CD8-positive, alpha-beta memory T cell (primary cell): Measurements from ENCODE around the gene FKBP1A. TPM values are rescaled to one million over a fixed set of nuclear protein-coding genes. Genes with fewer than 3 reads are reported as not detected.

Experiments used
- CTCF ChIA-PET: fragments of 350-600 bp; sonication (Branson Sonifier 250); formaldehyde crosslinking; loops from one replicate; lab custom pipeline; 2021; ENCODE audit warnings: antibody characterized with exemption; lab: Charles Lee
- POLR2A ChIA-PET: fragments of 350-600 bp; sonication (Branson Sonifier 250); formaldehyde crosslinking; loops from one replicate; lab custom pipeline; 2021; ENCODE audit warnings: antibody characterized with exemption; lab: Charles Lee
- DNase-seq, 5 donors: peaks; one replicate each; pipeline versions ENCODE4 v3.0.0 to v3.0.0-alpha.2; 2020 to 2022; ENCODE audit warnings: mixed read lengths in 1 of 5
- H3K27ac ChIP-seq: one replicate; pipeline ENCODE4 v1.7.0; 2013; ENCODE audit warnings: low read depth, mild to moderate bottlenecking, low read length, moderate library complexity
- H3K27me3 ChIP-seq: 2 replicates; pipeline ENCODE4 v1.7.0; 2013; ENCODE audit warnings: low read length, mild to moderate bottlenecking; ENCODE audit not compliant: insufficient read depth, poor library complexity, severe bottlenecking
- H3K36me3 ChIP-seq: 2 replicates; pipeline ENCODE4 v1.7.0; 2013; ENCODE audit warnings: mild to moderate bottlenecking, low read length, moderate library complexity; ENCODE audit not compliant: insufficient read depth
- H3K4me1 ChIP-seq: 2 replicates; pipeline ENCODE4 v1.7.0; 2013; ENCODE audit warnings: mild to moderate bottlenecking, low read length, moderate library complexity; ENCODE audit not compliant: insufficient read depth
- H3K4me3 ChIP-seq: 2 replicates; pipeline ENCODE4 v1.7.0; 2013; ENCODE audit warnings: mild to moderate bottlenecking, low read length
- H3K9me3 ChIP-seq: 2 replicates; pipeline ENCODE4 v1.7.0; 2013; ENCODE audit warnings: mild to moderate bottlenecking, low read length
- H3K27ac Mint-ChIP-seq, 8 donors: one replicate each; pipeline ENCODE4 v1.8.0; 2020 to 2021; ENCODE audit warnings: mixed read lengths in 8 of 8, mild to moderate bottlenecking in 6 of 8, inconsistent platforms in 3 of 8, moderate library complexity in 3 of 8
- H3K27me3 Mint-ChIP-seq, 2 donors: one replicate each; pipeline ENCODE4 v1.8.0; 2020 to 2021; ENCODE audit warnings: mixed read lengths in 2 of 2, mild to moderate bottlenecking in 1 of 2, moderate library complexity in 1 of 2
- H3K36me3 Mint-ChIP-seq, 3 donors: one replicate each; pipeline ENCODE4 v1.8.0; 2020 to 2021; ENCODE audit warnings: mixed read lengths in 3 of 3, inconsistent platforms in 1 of 3, mild to moderate bottlenecking in 1 of 3
- H3K4me1 Mint-ChIP-seq, 3 donors: one replicate each; pipeline ENCODE4 v1.8.0; 2020 to 2021; ENCODE audit warnings: mixed read lengths in 3 of 3, inconsistent platforms in 1 of 3, mild to moderate bottlenecking in 1 of 3
- H3K4me3 Mint-ChIP-seq, 7 donors: one replicate each; pipeline ENCODE4 v1.8.0; 2020 to 2021; ENCODE audit warnings: mixed read lengths in 7 of 7, mild to moderate bottlenecking in 6 of 7, moderate library complexity in 4 of 7, inconsistent platforms in 2 of 7
- H3K9me3 Mint-ChIP-seq, 5 donors: one replicate each; pipeline ENCODE4 v1.8.0; 2020 to 2022; ENCODE audit warnings: mixed read lengths in 5 of 5, mild to moderate bottlenecking in 3 of 5, moderate library complexity in 2 of 5, inconsistent platforms in 1 of 5
- polyA plus RNA-seq: library from polyadenylated mRNA; unstranded; fragments of 300-500 nt; fragmentation: Illumina TruSeq; gene quantifications from one replicate; pipeline ENCODE4 v1.2.3, GENCODE V29; 2021
- total RNA-seq, 2 experiments: library from RNA; stranded (reverse); gene quantifications; one replicate each; pipeline ENCODE4 v1.2.3, GENCODE V29; 2021

The FKBP1A gene
- total and polyA plus RNA-seq, 3 experiments from 2014 or later: 43.1 to 274 (median 274) TPM

GRCh38 chr20:1362484-1362883, 30.4 kb downstream of the FKBP1A start:
- POLR2A ChIA-PET: no interaction called here
- no peak for DNase-seq

GRCh38 chr20:1360094-1360846, 32.6 kb downstream of the FKBP1A start:
- no peaks in the 10 kb centered on the region for H3K27me3 Mint-ChIP-seq
- no peak overlapping the region for H3K4me3 ChIP-seq
- no peak overlapping the region for H3K27ac ChIP-seq
- H3K27me3 ChIP-seq: no peaks in the 10 kb centered on the region
- H3K36me3 ChIP-seq: peaks cover 10% of the 10 kb centered on the region
- H3K9me3 ChIP-seq: no peaks in the 10 kb centered on the region
- H3K27ac Mint-ChIP-seq: peak overlapping the region in 1 of 8 donors; percentile 6
- peaks cover 5 to 48% (median 18%) of the 10 kb centered on the region in 3 donors for H3K36me3 Mint-ChIP-seq
- no peak overlapping the region for H3K4me3 Mint-ChIP-seq
- DNase-seq: no peak
- peaks cover 33% of the 10 kb centered on the region for H3K4me1 ChIP-seq
- H3K4me1 Mint-ChIP-seq: peaks cover 45 to 61% (median 54%) of the 10 kb centered on the region in 3 donors
- peaks cover 0 to 2% (median 0%) of the 10 kb centered on the region in 5 donors for H3K9me3 Mint-ChIP-seq
- ChIA-PET POLR2A (no interaction called here), CTCF (interaction anchor here (1.2 kb wide), 1 partner anchor 144 kb away, joined by 3 read pairs; no protein-coding TSS in a partner anchor)

More at GRCh38 chr20:1362484-1362883, 30.4 kb downstream of the FKBP1A start:
- Histone ChIP-seq H3K27ac (no peak overlapping the region), H3K4me3 (no peak overlapping the region), H3K27me3 (no peaks in the 10 kb centered on the region), H3K4me1 (peaks cover 33% of the 10 kb centered on the region), H3K9me3 (no peaks in the 10 kb centered on the region), H3K36me3 (peaks cover 11% of the 10 kb centered on the region)
- H3K4me3 Mint-ChIP-seq: peak overlapping the region in 1 of 7 donors; percentile 3
- H3K27ac Mint-ChIP-seq: peak overlapping the region in 6 of 8 donors; percentile 30 to 84 (median 78)
- H3K4me1 Mint-ChIP-seq: peaks cover 48 to 67% (median 60%) of the 10 kb centered on the region in 3 donors
- CTCF ChIA-PET: interaction anchor here (0.7 kb wide), 1 partner anchor 560 kb away, joined by 3 read pairs; no protein-coding TSS in a partner anchor
- peaks cover 0 to 51% (median 11%) of the 10 kb centered on the region in 3 donors for H3K36me3 Mint-ChIP-seq
- H3K27me3 Mint-ChIP-seq: no peaks in the 10 kb centered on the region
- H3K9me3 Mint-ChIP-seq: no peaks in the 10 kb centered on the region

- Histone ChIP-seq H3K4me3 (no peak overlapping the region), H3K27me3 (no peaks in the 10 kb centered on the region), H3K4me1 (peaks cover 13% of the 10 kb centered on the region), H3K36me3 (peaks cover 18% of the 10 kb centered on the region), H3K27ac (no peak overlapping the region), H3K9me3 (peaks cover 5% of the 10 kb centered on the region)
- H3K9me3 Mint-ChIP-seq: peaks cover 0 to 2% (median 0%) of the 10 kb centered on the region in 5 donors
- peaks cover 26 to 45% (median 32%) of the 10 kb centered on the region in 3 donors for H3K4me1 Mint-ChIP-seq
- CTCF ChIA-PET: no interaction called here
- POLR2A ChIA-PET: no interaction called here
- peak overlapping the region in 5 of 8 donors; percentile 32 to 68 (median 53) for H3K27ac Mint-ChIP-seq
- no peaks in the 10 kb centered on the region for H3K27me3 Mint-ChIP-seq
- DNase-seq: no peak
- peak overlapping the region in 1 of 7 donors; percentile 45 for H3K4me3 Mint-ChIP-seq
- peaks cover 27 to 67% (median 29%) of the 10 kb centered on the region in 3 donors for H3K36me3 Mint-ChIP-seq
Measured at GRCh38 chr20:1357921-1358671, 34.8 kb downstream of the FKBP1A start.

GRCh38 chr20:1353956-1354355, 38.9 kb downstream of the FKBP1A start:
- H3K27ac ChIP-seq: no peak overlapping the region
- POLR2A ChIA-PET: no interaction called here
- no peaks in the 10 kb centered on the region for H3K27me3 ChIP-seq
- Mint-ChIP-seq H3K9me3 (peaks cover 0 to 4% (median 0%) of the 10 kb centered on the region in 5 donors), H3K27me3 (no peaks in the 10 kb centered on the region), H3K4me1 (peaks cover 16 to 39% (median 38%) of the 10 kb centered on the region in 3 donors), H3K4me3 (no peak overlapping the region), H3K27ac (no peak overlapping the region), H3K36me3 (peaks cover 40 to 63% (median 60%) of the 10 kb centered on the region in 3 donors)
- no peak overlapping the region for H3K4me3 ChIP-seq
- peaks cover 11% of the 10 kb centered on the region for H3K4me1 ChIP-seq
- H3K9me3 ChIP-seq: peaks cover 5% of the 10 kb centered on the region
- peaks cover 8% of the 10 kb centered on the region for H3K36me3 ChIP-seq
- no peak for DNase-seq
- CTCF ChIA-PET: no interaction called here

GRCh38 chr20:1346315-1346969, 46.4 kb downstream of the FKBP1A start:
- Histone ChIP-seq H3K27ac (no peak overlapping the region), H3K27me3 (no peaks in the 10 kb centered on the region), H3K36me3 (no peaks in the 10 kb centered on the region), H3K4me1 (peaks cover 15% of the 10 kb centered on the region), H3K9me3 (no peaks in the 10 kb centered on the region), H3K4me3 (no peak overlapping the region)
- CTCF ChIA-PET: no interaction called here
- no peak for DNase-seq
- Mint-ChIP-seq H3K9me3 (peaks cover 0 to 6% (median 0%) of the 10 kb centered on the region in 5 donors), H3K36me3 (peaks cover 13 to 29% (median 15%) of the 10 kb centered on the region in 3 donors), H3K27me3 (no peaks in the 10 kb centered on the region), H3K27ac (peak overlapping the region in 1 of 8 donors; percentile 30), H3K4me3 (peak overlapping the region in 2 of 7 donors; percentile 9 to 60), H3K4me1 (peaks cover 30 to 56% (median 52%) of the 10 kb centered on the region in 3 donors)
- POLR2A ChIA-PET: no interaction called here

GRCh38 chr20:1345756-1346093, 47.1 kb downstream of the FKBP1A start:
- peaks cover 28 to 55% (median 45%) of the 10 kb centered on the region in 3 donors for H3K4me1 Mint-ChIP-seq
- DNase-seq: no peak
- H3K4me3 Mint-ChIP-seq: no peak overlapping the region
- H3K36me3 ChIP-seq: no peaks in the 10 kb centered on the region
- H3K27ac ChIP-seq: no peak overlapping the region
- ChIA-PET POLR2A (no interaction called here), CTCF (no interaction called here)
- no peak overlapping the region for H3K27ac Mint-ChIP-seq
- H3K9me3 ChIP-seq: no peaks in the 10 kb centered on the region
- H3K9me3 Mint-ChIP-seq: peaks cover 0 to 6% (median 0%) of the 10 kb centered on the region in 5 donors
- peaks cover 15% of the 10 kb centered on the region for H3K4me1 ChIP-seq
- peaks cover 7 to 22% (median 8%) of the 10 kb centered on the region in 3 donors for H3K36me3 Mint-ChIP-seq
- no peaks in the 10 kb centered on the region for H3K27me3 Mint-ChIP-seq
- H3K4me3 ChIP-seq: no peak overlapping the region
- H3K27me3 ChIP-seq: no peaks in the 10 kb centered on the region

GRCh38 chr20:1345030-1345755, 47.7 kb downstream of the FKBP1A start:
- no peak overlapping the region for H3K4me3 Mint-ChIP-seq
- peaks cover 15% of the 10 kb centered on the region for H3K4me1 ChIP-seq
- no peaks in the 10 kb centered on the region for H3K27me3 Mint-ChIP-seq
- H3K36me3 ChIP-seq: no peaks in the 10 kb centered on the region
- POLR2A ChIA-PET: no interaction called here
- peaks cover 3 to 17% (median 3%) of the 10 kb centered on the region in 3 donors for H3K36me3 Mint-ChIP-seq
- no peaks in the 10 kb centered on the region for H3K9me3 ChIP-seq
- no peak for DNase-seq
- peaks cover 28 to 51% (median 40%) of the 10 kb centered on the region in 3 donors for H3K4me1 Mint-ChIP-seq
- peak overlapping the region in 1 of 8 donors; percentile 11 for H3K27ac Mint-ChIP-seq
- H3K9me3 Mint-ChIP-seq: peaks cover 0 to 6% (median 0%) of the 10 kb centered on the region in 5 donors
- CTCF ChIA-PET: no interaction called here
- H3K27ac ChIP-seq: no peak overlapping the region
- no peaks in the 10 kb centered on the region for H3K27me3 ChIP-seq
- no peak overlapping the region for H3K4me3 ChIP-seq
